ENCODE measurements around the gene OGFRL1. TPM values are rescaled to one million over a fixed set of nuclear protein-coding genes. Genes with fewer than 3 reads are reported as not detected.

OGFRL1 gene
- polyA plus RNA-seq, 1 donor from 2014 or later, result 8.3 TPM

DNA sequence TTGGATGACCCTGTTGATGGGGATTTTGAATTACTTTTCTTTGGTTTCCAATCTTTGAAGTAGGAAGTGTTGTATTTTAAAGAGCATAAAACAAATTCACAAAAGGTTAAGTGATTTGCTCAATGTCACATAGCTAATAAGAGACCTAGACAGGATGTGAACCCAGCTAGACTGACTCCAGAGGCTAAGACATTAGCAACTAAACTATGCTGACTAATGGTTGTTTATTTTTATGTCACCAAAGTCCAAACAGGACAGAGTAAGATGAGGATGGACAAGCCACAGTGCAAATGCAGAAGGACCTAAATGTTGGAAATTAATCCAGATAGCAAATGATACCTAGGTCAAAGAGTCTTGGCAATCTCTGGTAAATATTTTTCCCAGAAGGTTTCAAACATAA, 38.0 kb downstream of the OGFRL1 start:
- Histone ChIP-seq H3K9ac (ENCODE audit: low read length) (no peak overlapping the region), H3K27ac (ENCODE audit: low read length) (no peak overlapping the region), H3K9me3 (ENCODE audit: low read length) (no peaks in the 10 kb centered on the region), H3K27me3 (ENCODE audit: insufficient read depth, low read depth, low read length) (no peaks in the 10 kb centered on the region), H3K36me3 (ENCODE audit: insufficient read depth, low read length) (no peaks in the 10 kb centered on the region), H4K20me1 (ENCODE audit: insufficient read depth) (no peaks in the 10 kb centered on the region), H3F3A (ENCODE audit: insufficient read depth, low read length, poor library complexity, severe bottlenecking) (no peaks in the 10 kb centered on the region), H2AFZ (ENCODE audit: low read depth, low read length) (no peak overlapping the region), H3K79me2 (replicated peaks; ENCODE audit: insufficient read depth, low read length) (no peaks in the 10 kb centered on the region), H3K4me3 (ENCODE audit: low read length) (no peak overlapping the region), H3K9me2 (ENCODE audit: insufficient read depth, low read length) (no peaks in the 10 kb centered on the region), H3K4me2 (ENCODE audit: low read length) (no peak overlapping the region)
- TF ChIP-seq SMC3 (conservative IDR thresholded peaks at IDR 0.05; ENCODE audit: poor library complexity) (no peak), RAD21 (conservative IDR thresholded peaks at IDR 0.05) (no peak), MXI1 (conservative IDR thresholded peaks at IDR 0.05; ENCODE audit: poor library complexity, severe bottlenecking) (no peak), TAF1 (IDR thresholded peaks at IDR 0.05; ENCODE audit: low read depth) (no peak), REST (IDR thresholded peaks at IDR 0.05; ENCODE audit: borderline replicate concordance) (no peak), CTCF (IDR thresholded peaks at IDR 0.05; ENCODE audit: poor library complexity, severe bottlenecking) (no peak), EZH2 (IDR thresholded peaks at IDR 0.05; ENCODE audit: borderline replicate concordance, insufficient read depth, low read length, poor library complexity, severe bottlenecking) (no peak), EP300 (conservative IDR thresholded peaks at IDR 0.05; ENCODE audit: poor library complexity, severe bottlenecking) (no peak), POLR2AphosphoS5 (IDR thresholded peaks at IDR 0.05) (no peak)

DNA sequence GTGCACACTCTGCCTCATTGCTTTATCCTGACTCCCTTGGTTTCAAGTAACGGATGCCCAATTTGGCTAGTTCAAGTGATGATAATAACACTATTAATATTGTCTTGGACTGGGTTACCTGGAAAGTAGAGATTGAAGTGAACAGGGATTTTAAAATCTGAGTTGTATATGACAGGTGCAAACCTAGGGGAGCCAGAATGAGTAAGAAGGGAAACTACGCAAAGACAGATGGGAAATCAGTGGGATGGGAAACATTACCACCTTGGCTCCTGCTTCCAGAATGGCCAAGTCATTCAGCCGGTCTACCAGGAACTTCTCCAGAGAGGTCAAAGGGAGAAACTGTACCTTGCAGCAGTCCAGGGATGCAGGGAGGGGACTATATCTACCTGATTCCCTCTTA, 41.9 kb downstream of the OGFRL1 start:
- H4K20me1 ChIP-seq (ENCODE audit: insufficient read depth), result no peaks in the 10 kb centered on the region
- H3K4me2 ChIP-seq (ENCODE audit: low read length), result no peak overlapping the region
- H3K79me2 ChIP-seq (replicated peaks; ENCODE audit: insufficient read depth, low read length), result no peaks in the 10 kb centered on the region
- no peaks in the 10 kb centered on the region for H3K36me3 ChIP-seq (ENCODE audit: insufficient read depth, low read length)
- H3K27me3 ChIP-seq (ENCODE audit: insufficient read depth, low read depth, low read length), result no peaks in the 10 kb centered on the region
- no peaks in the 10 kb centered on the region for H3F3A ChIP-seq (ENCODE audit: insufficient read depth, low read length, poor library complexity, severe bottlenecking)
- TF ChIP-seq TAF1 (IDR thresholded peaks at IDR 0.05; ENCODE audit: low read depth) (no peak), EZH2 (IDR thresholded peaks at IDR 0.05; ENCODE audit: borderline replicate concordance, insufficient read depth, low read length, poor library complexity, severe bottlenecking) (no peak), MXI1 (conservative IDR thresholded peaks at IDR 0.05; ENCODE audit: poor library complexity, severe bottlenecking) (no peak), EP300 (conservative IDR thresholded peaks at IDR 0.05; ENCODE audit: poor library complexity, severe bottlenecking) (no peak), POLR2AphosphoS5 (IDR thresholded peaks at IDR 0.05) (no peak), SMC3 (conservative IDR thresholded peaks at IDR 0.05; ENCODE audit: poor library complexity) (no peak), REST (IDR thresholded peaks at IDR 0.05; ENCODE audit: borderline replicate concordance) (no peak), RAD21 (conservative IDR thresholded peaks at IDR 0.05) (no peak), CTCF (IDR thresholded peaks at IDR 0.05; ENCODE audit: poor library complexity, severe bottlenecking) (no peak)
- no peak overlapping the region for H2AFZ ChIP-seq (ENCODE audit: low read depth, low read length)
- H3K9me3 ChIP-seq (ENCODE audit: low read length), result no peaks in the 10 kb centered on the region
- H3K27ac ChIP-seq (ENCODE audit: low read length), result no peak overlapping the region
- no peaks in the 10 kb centered on the region for H3K9me2 ChIP-seq (ENCODE audit: insufficient read depth, low read length)
- H3K9ac ChIP-seq (ENCODE audit: low read length), result no peak overlapping the region
- no peak overlapping the region for H3K4me3 ChIP-seq (ENCODE audit: low read length)
